ENCODE measurements around the gene KIAA1549. TPM values are rescaled to one million over a fixed set of nuclear protein-coding genes. Genes with fewer than 3 reads are reported as not detected.

Gene KIAA1549
- polyA plus RNA-seq, 1 donor (not counting 4 experiments of a cell fraction or from before 2014, with no cell fraction given), result 1.1 TPM

DNA sequence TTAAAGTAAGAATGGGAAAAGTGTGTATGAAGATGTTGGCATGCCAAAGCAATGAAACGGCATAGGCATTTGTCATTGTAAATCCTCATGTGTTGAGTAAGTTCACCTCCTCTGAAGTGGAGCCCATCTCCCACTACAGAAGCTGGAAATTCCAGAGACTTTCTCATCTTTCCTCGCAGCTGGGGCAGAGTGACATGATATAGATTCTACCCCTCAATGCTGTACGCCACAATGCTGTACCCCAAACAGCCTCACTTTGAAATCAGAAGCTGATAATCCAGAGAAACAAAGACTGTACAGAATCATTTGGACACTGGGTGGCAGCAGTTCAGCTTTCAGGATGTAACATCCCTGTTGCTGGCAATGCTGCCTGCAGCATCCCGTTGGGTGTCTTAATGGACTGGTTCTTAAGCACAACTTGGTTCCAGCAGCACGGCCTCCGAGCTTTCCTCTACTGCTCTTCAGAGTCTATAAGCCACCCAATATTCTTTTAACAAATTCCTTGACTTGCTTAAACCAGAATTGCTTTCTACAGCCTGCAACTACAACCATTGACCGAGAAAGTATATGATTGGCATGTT lies 35.8 kb upstream of the KIAA1549 start:
- H3K4me2 ChIP-seq (ENCODE audit: control insufficient read depth, extremely low read depth, insufficient read depth, low read depth, low read length), result no peak overlapping the region
- H3K9me1 ChIP-seq (ENCODE audit: control insufficient read depth, extremely low read depth, insufficient read depth, low read length), result no peaks in the 10 kb centered on the region
- H3K9ac ChIP-seq (ENCODE audit: control insufficient read depth, extremely low read depth, insufficient read depth, low read length), result no peak overlapping the region
- H3K27me3 ChIP-seq (ENCODE audit: control insufficient read depth, extremely low read depth, insufficient read depth, low read length), result no peaks in the 10 kb centered on the region
- no peaks in the 10 kb centered on the region for H3K79me2 ChIP-seq (ENCODE audit: control insufficient read depth, insufficient read depth, low read length)
- no peaks in the 10 kb centered on the region for H4K20me1 ChIP-seq (ENCODE audit: control insufficient read depth, extremely low read depth, insufficient read depth, low read length)
- TF ChIP-seq, protein P1, sequence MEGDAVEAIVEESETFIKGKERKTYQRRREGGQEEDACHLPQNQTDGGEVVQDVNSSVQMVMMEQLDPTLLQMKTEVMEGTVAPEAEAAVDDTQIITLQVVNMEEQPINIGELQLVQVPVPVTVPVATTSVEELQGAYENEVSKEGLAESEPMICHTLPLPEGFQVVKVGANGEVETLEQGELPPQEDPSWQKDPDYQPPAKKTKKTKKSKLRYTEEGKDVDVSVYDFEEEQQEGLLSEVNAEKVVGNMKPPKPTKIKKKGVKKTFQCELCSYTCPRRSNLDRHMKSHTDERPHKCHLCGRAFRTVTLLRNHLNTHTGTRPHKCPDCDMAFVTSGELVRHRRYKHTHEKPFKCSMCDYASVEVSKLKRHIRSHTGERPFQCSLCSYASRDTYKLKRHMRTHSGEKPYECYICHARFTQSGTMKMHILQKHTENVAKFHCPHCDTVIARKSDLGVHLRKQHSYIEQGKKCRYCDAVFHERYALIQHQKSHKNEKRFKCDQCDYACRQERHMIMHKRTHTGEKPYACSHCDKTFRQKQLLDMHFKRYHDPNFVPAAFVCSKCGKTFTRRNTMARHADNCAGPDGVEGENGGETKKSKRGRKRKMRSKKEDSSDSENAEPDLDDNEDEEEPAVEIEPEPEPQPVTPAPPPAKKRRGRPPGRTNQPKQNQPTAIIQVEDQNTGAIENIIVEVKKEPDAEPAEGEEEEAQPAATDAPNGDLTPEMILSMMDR (optimal IDR thresholded peaks at IDR 0.05 in 1 of 3, IDR thresholded peaks at IDR 0.05 in 1 of 3, conservative IDR thresholded peaks at IDR 0.05 in 1 of 3; ENCODE audit: extremely low read depth in 1 of 3, insufficient read depth in 2 of 3, low read length in 3 of 3), result peak; percentile 71 to 82 (median 75)
- no peak for TF ChIP-seq EZH2 (IDR thresholded peaks at IDR 0.05; ENCODE audit: low read length)
- FAIRE-seq (peak; percentile 80), DNase-seq (ENCODE audit: low read depth, low spot score) (no peak)
- H3K4me3 ChIP-seq (ENCODE audit: control insufficient read depth in 2 of 3, extremely low read depth in 1 of 3, insufficient read depth in 2 of 3, low read depth in 1 of 3, low read length in 3 of 3), result no peak overlapping the region
- no peak overlapping the region for H2AFZ ChIP-seq (ENCODE audit: control insufficient read depth, low read length)
- H3K9me3 ChIP-seq (ENCODE audit: control insufficient read depth, low read depth, low read length), result no peaks in the 10 kb centered on the region
- dilution Hi-C loops (cut with MboI; ENCODE audit: extremely low pct_ligation_motif_present, low sequenced_read_pairs), result no loop called here
- H3K4me1 ChIP-seq (ENCODE audit: control insufficient read depth, extremely low read depth, insufficient read depth, low read length), result no peaks in the 10 kb centered on the region
- H3K27ac ChIP-seq (ENCODE audit: control insufficient read depth, insufficient read depth, low read length), result no peak overlapping the region
- peaks cover 0 to 3% of the 10 kb centered on the region in 2 experiments for H3K36me3 ChIP-seq (ENCODE audit: control insufficient read depth in 2 of 2, extremely low read depth in 1 of 2, insufficient read depth in 2 of 2, low read length in 2 of 2)

DNA sequence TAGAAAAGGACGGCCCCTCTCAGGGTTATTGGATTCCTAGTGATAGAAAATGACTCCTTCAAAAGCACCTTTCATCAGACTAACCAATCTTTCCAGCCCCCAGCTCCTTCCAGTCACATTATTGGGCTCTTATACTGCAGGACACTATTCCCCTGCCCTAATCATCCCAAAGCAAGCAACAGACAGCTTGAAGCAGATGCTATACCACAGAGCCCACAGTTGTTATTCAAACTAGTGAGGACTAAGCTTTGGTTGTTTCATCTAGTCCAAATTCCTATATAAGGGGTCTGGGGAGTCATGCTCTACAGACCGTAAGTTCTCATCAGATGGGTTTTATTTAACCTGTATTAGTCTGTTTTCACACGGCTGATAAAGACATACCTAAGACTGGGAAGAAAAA lies 30.2 kb upstream of the KIAA1549 start:
- Histone ChIP-seq H3K79me2 (ENCODE audit: control insufficient read depth, insufficient read depth, low read length) (no peaks in the 10 kb centered on the region), H3K9me1 (ENCODE audit: control insufficient read depth, extremely low read depth, insufficient read depth, low read length) (no peaks in the 10 kb centered on the region), H3K4me3 (ENCODE audit: control insufficient read depth in 2 of 3, extremely low read depth in 1 of 3, insufficient read depth in 2 of 3, low read depth in 1 of 3, low read length in 3 of 3) (no peak overlapping the region), H3K9me3 (ENCODE audit: control insufficient read depth, low read depth, low read length) (no peaks in the 10 kb centered on the region), H4K20me1 (ENCODE audit: control insufficient read depth, extremely low read depth, insufficient read depth, low read length) (no peaks in the 10 kb centered on the region), H3K36me3 (ENCODE audit: control insufficient read depth in 2 of 2, extremely low read depth in 1 of 2, insufficient read depth in 2 of 2, low read length in 2 of 2) (no peaks in the 10 kb centered on the region), H3K9ac (ENCODE audit: control insufficient read depth, extremely low read depth, insufficient read depth, low read length) (no peak overlapping the region), H3K27me3 (ENCODE audit: control insufficient read depth, extremely low read depth, insufficient read depth, low read length) (no peaks in the 10 kb centered on the region), H3K27ac (ENCODE audit: control insufficient read depth, insufficient read depth, low read length) (no peak overlapping the region), H3K4me1 (ENCODE audit: control insufficient read depth, extremely low read depth, insufficient read depth, low read length) (no peaks in the 10 kb centered on the region), H2AFZ (ENCODE audit: control insufficient read depth, low read length) (no peak overlapping the region), H3K4me2 (ENCODE audit: control insufficient read depth, extremely low read depth, insufficient read depth, low read depth, low read length) (no peak overlapping the region)
- DNase-seq (ENCODE audit: low read depth, low spot score), result no peak
- TF ChIP-seq, protein P1 (optimal IDR thresholded peaks at IDR 0.05 in 1 of 3, IDR thresholded peaks at IDR 0.05 in 1 of 3, conservative IDR thresholded peaks at IDR 0.05 in 1 of 3; ENCODE audit: extremely low read depth in 1 of 3, insufficient read depth in 2 of 3, low read length in 3 of 3), result no peak
- no peak for TF ChIP-seq EZH2 (IDR thresholded peaks at IDR 0.05; ENCODE audit: low read length)
- no peak for FAIRE-seq
- dilution Hi-C loops (cut with MboI; ENCODE audit: extremely low pct_ligation_motif_present, low sequenced_read_pairs), result no loop called here

Data from keratinocyte (primary cell).